Measurements from ENCODE around the gene BANP.
"Not testable (repeated sequence)": the region's sequence is repeated elsewhere in the genome, so short reads cannot be mapped to it uniquely, and the experiment has no call there.

BANP gene

DNA sequence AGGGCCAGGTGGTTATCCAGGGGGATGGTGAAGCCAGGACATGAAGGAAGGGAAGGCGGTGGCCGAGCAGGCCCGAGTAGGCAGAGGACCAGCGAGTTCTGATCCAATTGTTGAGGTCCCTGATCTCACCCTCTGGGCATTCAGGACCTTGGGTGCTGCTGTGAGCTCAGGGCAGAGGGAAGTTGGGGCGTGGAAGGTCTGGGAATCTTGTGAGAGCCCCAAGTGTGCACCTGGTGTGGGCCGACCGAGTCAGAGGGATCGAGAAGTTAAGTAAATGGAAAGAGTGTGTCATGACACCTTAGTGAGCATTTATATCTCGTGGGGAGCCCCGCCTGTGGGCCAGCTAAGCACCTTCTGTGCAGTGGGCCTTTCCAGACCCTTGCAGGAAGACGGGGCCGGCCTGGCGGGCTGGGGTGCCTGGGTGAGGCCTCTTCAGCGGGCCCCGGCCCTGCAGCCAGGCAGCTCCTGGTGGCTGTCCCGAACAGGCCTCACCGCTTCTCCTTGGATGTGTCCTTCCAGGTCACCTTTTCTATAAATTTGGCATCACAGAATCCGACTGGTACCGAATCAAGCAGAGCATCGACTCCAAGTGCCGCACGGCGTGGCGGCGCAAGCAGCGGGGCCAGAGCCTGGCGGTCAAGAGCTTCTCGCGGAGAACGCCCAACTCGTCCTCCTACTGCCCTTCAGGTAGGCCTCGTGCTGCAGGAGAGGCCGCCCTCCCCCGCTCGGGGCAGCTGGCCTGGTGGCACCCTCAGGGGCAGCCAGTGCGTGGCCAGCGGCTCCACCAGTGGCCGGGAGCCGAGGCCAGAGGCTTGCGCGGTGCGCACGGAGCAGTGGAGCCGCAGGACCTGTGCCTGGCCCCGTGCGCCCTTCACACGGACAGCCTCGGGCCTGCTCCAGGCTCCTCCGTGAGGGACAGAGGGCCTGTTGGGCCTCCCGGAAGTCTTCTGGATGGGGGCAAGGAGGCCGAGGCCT is 76.0 kb downstream of the BANP start:
- DNase-seq (ENCODE audit: low read depth in 1 of 2, low spot score in 1 of 2): no peak

- not testable (repeated sequence) for DNase-seq (ENCODE audit: low read depth in 1 of 2, low spot score in 1 of 2)
Observed at GRCh38 chr16:88028177-88028930, 77.1 kb downstream of the BANP start.

DNA sequence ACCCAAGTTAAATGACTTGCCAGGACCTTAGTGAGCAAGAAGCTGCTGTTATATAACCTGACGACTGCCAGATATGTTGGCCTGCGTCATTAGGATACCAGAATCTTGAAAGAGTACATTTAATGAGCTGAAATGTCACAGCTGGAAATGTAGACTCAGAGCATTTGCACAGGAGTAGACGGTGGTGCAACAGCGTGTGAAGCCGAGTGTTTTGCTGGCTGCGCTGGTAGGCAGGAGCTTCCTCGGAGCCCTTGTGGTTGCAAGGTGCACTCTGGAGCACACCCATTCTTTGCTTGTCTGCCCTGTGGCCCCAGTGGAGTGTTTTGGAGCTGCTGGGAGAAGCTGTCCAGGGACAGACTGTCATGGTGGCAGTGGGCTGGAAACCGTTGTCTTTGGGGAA is 79.3 kb downstream of the BANP start:
- DNase-seq (ENCODE audit: low read depth in 1 of 2, low spot score in 1 of 2): no peak

DNA sequence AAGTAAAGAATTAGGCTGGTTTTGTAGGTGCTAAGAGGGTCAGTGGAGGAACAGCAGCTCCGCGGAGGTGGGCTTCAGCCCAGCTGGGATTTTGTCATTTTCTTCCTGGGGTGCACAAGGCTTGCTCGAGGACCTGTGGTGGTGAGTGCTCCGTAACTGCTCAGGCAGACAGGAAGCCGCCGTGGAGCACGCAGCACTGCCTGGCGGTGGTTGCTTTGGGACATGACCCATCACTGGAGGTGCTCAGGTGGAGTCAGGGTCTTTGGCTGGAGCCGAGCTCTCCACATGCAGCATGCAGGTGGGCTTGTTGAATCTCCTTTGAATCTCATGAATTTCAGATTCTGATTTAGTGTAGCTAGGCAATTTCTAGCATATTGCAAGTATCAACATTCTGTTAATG is 79.7 kb downstream of the BANP start:
- not testable (repeated sequence) for DNase-seq (ENCODE audit: low read depth in 1 of 2, low spot score in 1 of 2)

- DNase-seq (ENCODE audit: low read depth in 1 of 2, low spot score in 1 of 2): not testable (repeated sequence)
Observed at GRCh38 chr16:88033003-88033740, 81.9 kb downstream of the BANP start.

DNA sequence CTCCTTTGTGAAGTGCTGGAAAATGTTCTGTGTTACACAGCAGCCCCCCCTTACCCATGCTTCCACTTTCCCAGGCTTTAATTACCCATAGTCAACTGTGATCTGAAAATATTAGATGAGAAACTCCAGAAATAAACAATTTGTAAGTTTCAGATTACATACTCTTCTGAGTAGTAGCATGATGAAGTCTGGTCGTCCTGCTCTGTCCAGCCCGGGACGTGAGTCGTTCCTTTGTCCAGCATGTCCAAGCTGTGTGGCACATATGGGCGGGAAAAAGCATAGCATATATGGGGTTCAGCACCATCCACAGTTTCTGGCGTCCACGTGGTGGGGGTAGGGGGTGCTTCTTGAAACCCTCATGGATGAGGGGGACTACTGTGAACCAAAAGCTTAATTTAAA is 83.5 kb downstream of the BANP start:
- no peak for DNase-seq (ENCODE audit: low read depth in 1 of 2, low spot score in 1 of 2)

- no peak for DNase-seq (ENCODE audit: low read depth in 1 of 2, low spot score in 1 of 2)
Observed at GRCh38 chr16:88035292-88035691, 84.1 kb downstream of the BANP start.

DNA sequence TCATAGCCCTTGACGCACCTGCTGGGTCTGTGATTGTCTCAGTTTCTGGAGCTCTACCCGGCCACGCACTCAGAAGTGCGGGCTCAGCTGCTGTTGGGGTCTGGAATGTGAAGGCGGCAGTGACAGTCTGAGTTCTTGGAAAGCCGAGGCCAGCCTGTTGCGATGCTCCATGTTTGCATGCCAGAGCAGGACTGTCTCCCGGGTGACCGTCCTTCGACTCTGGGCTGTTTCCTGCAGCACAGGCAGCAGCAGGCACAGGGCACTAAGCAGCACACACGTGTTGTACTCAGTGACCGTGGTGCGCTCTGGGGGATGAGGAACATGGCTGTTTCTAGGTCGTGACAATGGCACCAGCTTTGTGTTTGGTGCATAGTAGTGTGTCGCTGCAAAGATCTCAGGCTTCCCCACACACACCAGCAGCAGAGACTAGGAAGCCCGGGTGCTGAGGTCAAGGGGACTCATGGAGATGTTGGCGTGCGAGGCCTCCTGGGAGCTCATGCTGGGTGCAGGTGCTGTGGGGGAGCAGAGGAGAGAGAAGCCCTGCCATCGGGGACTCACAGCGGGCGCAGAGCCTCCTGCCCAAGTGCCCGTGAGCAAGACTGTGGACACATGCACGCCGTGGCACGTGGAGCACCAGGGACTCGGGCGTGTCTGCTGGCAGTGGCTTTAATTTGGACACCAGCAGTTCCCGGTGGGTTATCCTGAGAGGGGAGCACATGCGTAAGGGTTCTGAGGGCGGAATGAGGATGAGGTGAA is 84.8 kb downstream of the BANP start:
- not testable (repeated sequence) for DNase-seq (ENCODE audit: low read depth in 1 of 2, low spot score in 1 of 2)

GRCh38 chr16:88036640-88036996 is 85.4 kb downstream of the BANP start:
- DNase-seq (ENCODE audit: low read depth in 1 of 2, low spot score in 1 of 2): not testable (repeated sequence)

GRCh38 chr16:88037359-88037758 is 86.1 kb downstream of the BANP start:
- DNase-seq (ENCODE audit: low read depth in 1 of 2, low spot score in 1 of 2): not testable (repeated sequence)

GRCh38 chr16:88037876-88038525 is 86.8 kb downstream of the BANP start:
- not testable (repeated sequence) for DNase-seq (ENCODE audit: low read depth in 1 of 2, low spot score in 1 of 2)

DNA sequence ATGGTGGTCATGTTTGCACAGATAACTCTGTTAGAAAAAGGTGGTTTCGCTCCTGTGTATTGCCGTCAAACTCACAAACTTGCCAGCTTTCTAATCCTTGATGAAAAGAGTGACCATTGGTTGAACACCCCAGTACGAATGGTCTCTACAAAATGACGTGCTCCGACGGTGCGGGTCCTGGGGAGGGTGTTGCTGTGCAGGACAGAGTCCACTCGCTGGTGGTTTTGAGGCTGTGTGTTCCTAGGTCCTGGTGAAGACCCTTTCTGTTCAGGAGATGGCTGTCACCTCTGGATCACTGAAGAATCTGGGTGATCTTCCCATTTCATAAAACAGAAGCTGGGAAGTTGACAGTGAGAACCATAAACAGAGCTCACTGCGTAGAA is 87.3 kb downstream of the BANP start:
- DNase-seq (ENCODE audit: low read depth in 1 of 2, low spot score in 1 of 2): not testable (repeated sequence)

DNA sequence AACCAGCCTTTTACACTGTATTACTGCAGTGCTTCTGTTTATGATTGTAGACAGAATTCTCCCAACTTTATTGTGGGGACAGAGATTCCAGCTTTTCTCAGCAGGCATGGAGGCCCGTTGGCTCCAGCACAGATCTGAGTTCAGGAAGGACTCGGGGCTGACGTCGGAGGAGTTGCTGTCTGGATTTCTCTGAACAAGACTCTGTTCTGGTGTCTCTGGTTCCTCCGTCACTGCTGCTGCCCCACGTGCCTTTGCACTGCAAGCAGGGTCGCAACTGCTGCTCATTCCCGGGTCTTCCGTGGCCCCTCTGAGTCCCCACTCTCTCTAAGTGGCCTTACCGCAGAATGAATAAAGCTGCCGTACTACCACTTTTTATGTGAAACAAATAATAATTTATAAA is 88.4 kb downstream of the BANP start:
- DNase-seq (ENCODE audit: low read depth in 1 of 2, low spot score in 1 of 2): no peak

DNA sequence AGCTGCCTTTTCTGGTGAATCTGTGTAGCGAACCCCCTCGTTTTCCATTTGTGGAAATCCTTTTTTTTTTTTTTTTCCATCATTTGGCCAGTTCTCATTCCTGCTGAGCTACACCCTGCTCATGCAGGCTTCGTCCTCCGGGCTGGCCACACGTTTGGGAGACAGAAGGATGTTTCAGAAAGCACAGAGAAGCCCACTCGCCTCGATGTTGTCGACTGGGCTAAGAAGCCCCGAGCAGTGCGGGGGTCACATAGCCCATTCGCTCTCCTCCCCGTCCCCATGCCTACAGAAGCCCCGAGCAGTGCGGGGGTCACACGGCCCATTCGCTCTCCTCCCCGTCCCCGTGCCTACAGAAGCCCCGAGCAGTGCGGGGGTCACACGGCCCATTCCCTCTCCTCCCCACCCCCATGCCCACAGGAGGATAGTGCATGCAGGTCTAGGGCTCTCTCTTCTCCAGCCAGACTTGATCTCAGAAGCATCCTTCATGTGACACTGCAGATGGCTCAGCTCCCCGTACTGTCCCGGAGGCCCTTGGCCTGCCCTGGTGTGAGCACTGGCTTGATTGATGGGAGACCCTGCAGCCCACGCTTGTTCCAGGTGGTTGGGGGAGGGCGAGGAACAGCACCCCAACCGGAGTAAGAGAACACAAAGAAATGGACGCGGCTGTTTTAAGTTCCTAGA is 89.1 kb downstream of the BANP start:
- not testable (repeated sequence) for DNase-seq (ENCODE audit: low read depth in 1 of 2, low spot score in 1 of 2)

DNA sequence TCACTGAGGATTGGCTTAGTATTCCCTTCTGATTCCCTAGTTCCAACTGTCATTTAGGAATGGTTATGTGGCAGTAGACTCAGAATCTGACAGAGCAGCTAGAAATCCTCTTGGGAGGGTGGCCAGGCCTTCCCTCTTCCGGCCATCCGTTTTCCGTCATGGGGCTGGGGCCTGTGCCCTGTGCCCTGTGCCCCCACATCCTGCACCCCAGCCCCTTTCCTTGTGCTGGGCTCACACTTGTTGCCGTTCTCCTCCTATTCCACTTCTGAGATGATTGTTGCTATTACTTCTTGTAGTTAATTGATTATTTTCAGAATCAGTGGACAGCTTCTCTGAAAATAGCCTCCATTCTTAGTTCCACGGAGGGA is 89.6 kb downstream of the BANP start:
- not testable (repeated sequence) for DNase-seq (ENCODE audit: low read depth in 1 of 2, low spot score in 1 of 2)

DNA sequence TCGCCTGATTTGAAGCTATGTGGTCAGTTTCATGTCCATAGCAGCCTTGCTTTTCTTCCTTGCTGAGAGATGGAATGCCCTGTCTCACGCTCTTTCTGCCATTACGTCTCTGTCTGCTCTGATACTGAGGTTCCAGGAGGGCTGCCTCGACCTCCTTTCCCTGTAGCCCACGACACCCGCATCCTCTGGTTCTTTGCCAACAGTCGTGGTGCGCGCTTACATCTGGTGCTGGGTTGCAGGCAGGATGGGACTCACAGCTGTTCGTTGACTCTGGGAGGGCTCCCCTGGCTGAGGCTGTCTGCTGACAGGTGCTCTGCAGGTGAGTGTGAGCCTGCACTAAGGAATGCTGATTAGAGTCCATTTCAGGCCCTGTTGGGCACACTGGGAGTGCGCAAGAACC is 90.3 kb downstream of the BANP start:
- not testable (repeated sequence) for DNase-seq (ENCODE audit: low read depth in 1 of 2, low spot score in 1 of 2)

- not testable (repeated sequence) for DNase-seq (ENCODE audit: low read depth in 1 of 2, low spot score in 1 of 2)
Observed at GRCh38 chr16:88041986-88042562, 90.8 kb downstream of the BANP start.

GRCh38 chr16:88043208-88043910 is 92.1 kb downstream of the BANP start:
- DNase-seq (ENCODE audit: low read depth in 1 of 2, low spot score in 1 of 2): not testable (repeated sequence)

GRCh38 chr16:88044121-88044581 is 92.9 kb downstream of the BANP start:
- not testable (repeated sequence) for DNase-seq (ENCODE audit: low read depth in 1 of 2, low spot score in 1 of 2)
